IPS-18c (cell line): ENCODE results near the gene PECR.
"Not testable (repeated sequence)": the region's sequence is repeated elsewhere in the genome, so short reads cannot be mapped to it uniquely, and the experiment has no call there.

Experiments
- H3K4me3 ChIP-seq: 2 replicates; pipeline ENCODE4 v1.7.0; 2013; ENCODE audit warnings: low read depth, mild to moderate bottlenecking, low read length, moderate library complexity; ENCODE audit not compliant: insufficient read depth
- H3K9me3 ChIP-seq: one replicate; pipeline ENCODE4 v1.6.1; 2013; ENCODE audit warnings: mild to moderate bottlenecking, low read length, moderate library complexity; ENCODE audit not compliant: control insufficient read depth, insufficient read depth

PECR gene

GRCh38 chr2:216018709-216019108 lies 62.9 kb downstream of the PECR start:
- no peaks in the 10 kb centered on the region for H3K9me3 ChIP-seq
- H3K4me3 ChIP-seq: no peak overlapping the region

- H3K9me3 ChIP-seq: no peaks in the 10 kb centered on the region
- H3K4me3 ChIP-seq: no peak overlapping the region
Observed at GRCh38 chr2:216017365-216017764, 64.2 kb downstream of the PECR start.

GRCh38 chr2:216016581-216016980 lies 65.0 kb downstream of the PECR start:
- H3K9me3 ChIP-seq: no peaks in the 10 kb centered on the region
- no peak overlapping the region for H3K4me3 ChIP-seq

- H3K9me3 ChIP-seq: no peaks in the 10 kb centered on the region
- no peak overlapping the region for H3K4me3 ChIP-seq
Observed at GRCh38 chr2:216015722-216016464, 65.7 kb downstream of the PECR start.

GRCh38 chr2:216014986-216015385 lies 66.6 kb downstream of the PECR start:
- Histone ChIP-seq H3K9me3 (no peaks in the 10 kb centered on the region), H3K4me3 (no peak overlapping the region)

GRCh38 chr2:216014006-216014405 lies 67.6 kb downstream of the PECR start:
- Histone ChIP-seq H3K4me3 (no peak overlapping the region), H3K9me3 (no peaks in the 10 kb centered on the region)

- Histone ChIP-seq H3K9me3 (no peaks in the 10 kb centered on the region), H3K4me3 (peak within 1 kb of the TSS; percentile 93)
Observed at GRCh38 chr2:216013080-216013909, 68.3 kb downstream of the PECR start, which contains the start of gene MREG. Gene MREG, minus strand, starts transcription at chr2:216013551. Its CDS starts 224 bp downstream, at chr2:216013327.

- Histone ChIP-seq H3K4me3 (peak overlapping the region; percentile 93), H3K9me3 (no peaks in the 10 kb centered on the region)
Observed at GRCh38 chr2:216012830-216013079, 68.9 kb downstream of the PECR start.

GRCh38 chr2:216012133-216012829 lies 69.3 kb downstream of the PECR start:
- H3K4me3 ChIP-seq: peak overlapping the region; percentile 93
- H3K9me3 ChIP-seq: no peaks in the 10 kb centered on the region

GRCh38 chr2:216009215-216009614 lies 72.4 kb downstream of the PECR start:
- H3K4me3 ChIP-seq, H3K9me3 ChIP-seq: not testable (repeated sequence)

GRCh38 chr2:216008387-216008786 lies 73.2 kb downstream of the PECR start:
- no peak overlapping the region for H3K4me3 ChIP-seq
- H3K9me3 ChIP-seq: no peaks in the 10 kb centered on the region

- H3K9me3 ChIP-seq: no peaks in the 10 kb centered on the region
- H3K4me3 ChIP-seq: no peak overlapping the region
Observed at GRCh38 chr2:216006164-216006663, 75.4 kb downstream of the PECR start.

GRCh38 chr2:216004697-216005283 lies 76.8 kb downstream of the PECR start:
- no peak overlapping the region for H3K4me3 ChIP-seq
- no peaks in the 10 kb centered on the region for H3K9me3 ChIP-seq

- Histone ChIP-seq H3K4me3 (no peak overlapping the region), H3K9me3 (no peaks in the 10 kb centered on the region)
Observed at GRCh38 chr2:216003876-216004696, 77.5 kb downstream of the PECR start.

GRCh38 chr2:216002693-216003092 lies 78.9 kb downstream of the PECR start:
- H3K9me3 ChIP-seq: no peaks in the 10 kb centered on the region
- H3K4me3 ChIP-seq: no peak overlapping the region

GRCh38 chr2:216002101-216002678 lies 79.4 kb downstream of the PECR start:
- Histone ChIP-seq H3K4me3 (no peak overlapping the region), H3K9me3 (no peaks in the 10 kb centered on the region)
